Mucosa of descending colon (tissue), 3 donors: ENCODE measurements around the gene CTNNA3. TPM values are rescaled to one million over a fixed set of nuclear protein-coding genes. Genes with fewer than 3 reads are reported as not detected.

Experiments
- ATAC-seq: fragments of 200-7000 bp; cut with Tn5 transposase; one replicate; pipeline ENCODE4 v1.9.1; 2020; ENCODE audit warnings: mild to moderate bottlenecking, moderate library complexity
- DNase-seq, 3 donors: peaks; one replicate each; pipeline ENCODE4 v3.0.0-alpha.2; 2020
- H3K36me3 ChIP-seq: fragments of 200-600 bp; one replicate; pipeline ENCODE4 v1.8.0; 2021; ENCODE audit warnings: low read depth, mild to moderate bottlenecking
- H3K4me1 ChIP-seq: fragments of 200-600 bp; one replicate; pipeline ENCODE4 v1.8.0; 2021; ENCODE audit warnings: low read depth, mild to moderate bottlenecking
- H3K4me3 ChIP-seq: fragments of 200-600 bp; one replicate; pipeline ENCODE4 v1.8.0; 2021; ENCODE audit warnings: mild to moderate bottlenecking
- H3K9me3 ChIP-seq: fragments of 200-600 bp; one replicate; pipeline ENCODE4 v1.8.0; 2021; ENCODE audit warnings: mild to moderate bottlenecking
- CTCF ChIP-seq: fragments of 200-600 bp; IDR thresholded peaks from one replicate; pipeline ENCODE4 v1.8.0; 2022; ENCODE audit warnings: antibody characterized with exemption, mild to moderate bottlenecking
- intact Hi-C, 2 donors: fragments of 100-400 bp; cut with DNase I in 1 of 2; cut with micrococcal nuclease in 1 of 2; formaldehyde crosslinking; loops; one replicate each; pipeline versions ENCODE4 v1.11.0 to v1.11.1; 2022; cut with DNase I, micrococcal nuclease
- total RNA-seq, 3 donors: library from RNA; stranded (reverse); fragmentation: NEBNext Ultra II Directional in 2 of 3; extraction: Animal tissue kit (Norgen Biotek cat#: 25700) in 2 of 3; gene quantifications; one replicate each; pipeline versions ENCODE4 v1.2.1 to v1.2.4, GENCODE V29; 2021 to 2023
- donor health status: DM: no; HTN: no; CAD: no; lungs with moderate emphysema.
- donor health status: DM: no; HTN: no; CAD: no.
- donor health status: DM: no; HTN: yes; CAD: no.

Gene CTNNA3
- total RNA-seq, 3 donors from 2014 or later, result 0.52 to 7.5 (median 0.70) TPM

DNA sequence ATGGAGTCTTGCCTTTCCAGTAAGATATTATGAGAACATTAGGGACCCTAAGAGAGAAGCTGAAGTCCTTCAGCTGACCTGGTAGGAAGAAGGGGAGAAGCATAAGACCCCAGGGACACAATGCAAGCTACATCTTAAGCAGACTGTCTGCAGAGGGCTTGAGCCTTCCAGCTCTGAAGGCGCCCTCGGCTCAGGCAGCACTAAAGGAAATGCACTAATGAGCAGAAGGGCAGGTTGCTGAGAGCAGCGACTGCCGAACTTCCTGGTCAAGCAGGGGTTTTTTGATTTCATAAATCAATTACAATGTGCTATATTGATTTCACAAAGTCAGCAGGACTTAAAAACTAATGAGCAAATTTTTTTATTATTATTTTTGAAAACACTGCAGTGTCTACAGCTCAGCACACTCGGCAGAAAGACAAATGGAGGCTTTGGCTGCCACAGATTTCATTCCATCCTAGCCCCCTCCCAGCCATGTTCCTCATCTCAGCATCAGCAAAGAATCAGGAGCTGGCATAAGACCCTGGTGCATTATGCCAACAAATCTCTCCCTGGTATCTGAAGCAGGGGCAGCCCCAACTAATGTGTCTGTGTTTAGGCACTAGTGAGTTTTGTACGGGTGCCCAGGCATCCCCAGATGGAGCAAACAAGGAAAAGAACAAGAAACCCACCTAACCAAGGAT lies 713.1 kb downstream of the CTNNA3 start:
- intact Hi-C loops, result no loop called here
- no peaks in the 10 kb centered on the region for H3K9me3 ChIP-seq
- no peaks in the 10 kb centered on the region for H3K4me1 ChIP-seq
- no peak for TF ChIP-seq CTCF
- ATAC-seq (no peak), DNase-seq (no peak)
- no peak overlapping the region for H3K4me3 ChIP-seq
- no peaks in the 10 kb centered on the region for H3K36me3 ChIP-seq

- no peak for TF ChIP-seq CTCF
- H3K4me3 ChIP-seq, result no peak overlapping the region
- no peaks in the 10 kb centered on the region for H3K9me3 ChIP-seq
- H3K4me1 ChIP-seq, result no peaks in the 10 kb centered on the region
- intact Hi-C loops, result no loop called here
- ATAC-seq (no peak), DNase-seq (no peak)
- no peaks in the 10 kb centered on the region for H3K36me3 ChIP-seq
These were observed 714.0 kb downstream of the CTNNA3 start for GRCh38 chr10:66982053-66982420.

DNA sequence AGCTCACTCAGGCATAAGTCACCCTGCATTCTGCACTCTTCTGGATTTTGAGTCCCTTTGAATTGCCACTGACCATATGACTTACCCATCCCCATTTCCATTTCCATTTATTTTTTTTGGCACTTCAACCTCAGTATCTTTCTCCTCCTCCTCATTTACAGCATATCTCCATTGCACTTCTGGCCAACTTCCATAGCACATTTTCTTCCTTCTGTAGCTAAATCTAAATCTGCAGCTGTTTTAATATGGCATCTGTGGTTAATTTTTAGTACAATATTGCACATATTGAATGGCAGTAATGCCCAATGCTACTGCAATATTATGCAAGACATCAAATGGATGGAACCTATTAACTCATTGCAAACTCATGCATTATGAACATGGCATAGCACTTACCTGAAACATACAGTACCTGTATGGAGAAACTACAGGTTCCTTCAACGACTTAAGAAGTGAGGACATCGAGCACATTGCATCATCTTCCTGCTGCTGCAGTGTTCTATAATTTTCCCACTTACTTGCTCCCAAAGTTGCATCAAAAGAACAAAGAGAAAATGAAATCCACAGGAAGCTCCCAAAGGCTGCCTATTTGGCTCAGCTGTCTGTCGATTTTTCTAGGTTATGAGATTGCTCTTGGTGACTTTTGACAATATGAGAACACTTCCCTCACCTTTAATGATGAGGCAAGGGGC lies 714.5 kb downstream of the CTNNA3 start:
- TF ChIP-seq CTCF, result no peak
- DNase-seq (no peak), ATAC-seq (no peak)
- no peaks in the 10 kb centered on the region for H3K9me3 ChIP-seq
- no peaks in the 10 kb centered on the region for H3K4me1 ChIP-seq
- intact Hi-C loops, result no loop called here
- H3K4me3 ChIP-seq, result no peak overlapping the region
- H3K36me3 ChIP-seq, result no peaks in the 10 kb centered on the region

GRCh38 chr10:66980246-66980815 lies 715.7 kb downstream of the CTNNA3 start:
- Histone ChIP-seq H3K4me3 (no peak overlapping the region), H3K9me3 (no peaks in the 10 kb centered on the region), H3K36me3 (no peaks in the 10 kb centered on the region), H3K4me1 (no peaks in the 10 kb centered on the region)
- DNase-seq, result no peak
- intact Hi-C loops, result no loop called here
- no peak for TF ChIP-seq CTCF
- no peak for ATAC-seq

DNA sequence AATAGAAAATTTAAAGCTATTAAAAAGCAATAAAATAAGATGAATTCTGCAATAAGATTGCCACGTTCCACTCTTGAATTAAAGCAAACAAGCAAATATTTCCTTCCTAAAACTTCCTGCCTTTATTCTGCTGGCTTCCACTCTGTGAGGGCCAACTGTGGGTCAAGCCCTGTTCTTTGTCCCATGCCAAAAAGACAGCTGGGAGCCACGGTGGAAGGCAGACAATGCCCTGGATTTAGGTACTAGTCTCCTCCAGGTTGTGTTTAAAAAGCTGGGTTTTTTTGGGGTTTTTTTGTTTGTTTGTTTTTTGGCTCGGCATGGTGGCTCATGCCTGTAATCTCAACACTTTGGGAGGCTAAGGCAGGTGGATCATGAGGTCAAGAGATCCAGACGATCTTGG lies 731.0 kb downstream of the CTNNA3 start:
- H3K9me3 ChIP-seq, result no peaks in the 10 kb centered on the region
- no peaks in the 10 kb centered on the region for H3K4me1 ChIP-seq
- no peak for TF ChIP-seq CTCF
- H3K36me3 ChIP-seq, result no peaks in the 10 kb centered on the region
- no peak overlapping the region for H3K4me3 ChIP-seq
- DNase-seq, result no peak
- ATAC-seq, result no peak
- intact Hi-C loops, result no loop called here
